H1 (cell line): ENCODE results near the gene IAH1. TPM values are rescaled to one million over a fixed set of nuclear protein-coding genes. Genes with fewer than 3 reads are reported as not detected.

Experiments used
- CTCF ChIA-PET: fragments of 300-600 bp; sonication (Branson Sonifier 250); formaldehyde crosslinking; loops from one replicate; lab custom pipeline; 2021; ENCODE audit not compliant: partially characterized antibody; lab: Charles Lee
- POLR2A ChIA-PET: fragments of 300-600 bp; sonication (Branson Sonifier 250); formaldehyde crosslinking; loops from one replicate; lab custom pipeline; 2021; ENCODE audit warnings: inconsistent platforms; ENCODE audit not compliant: partially characterized antibody; lab: Charles Lee
- DNase-seq, 2 experiments: peaks; one replicate each; pipeline versions ENCODE4 v3.0.0 to v3.0.0-alpha.2; 2010 to 2022; ENCODE audit warnings: low spot score in 2 of 2, low read depth in 1 of 2, mixed read lengths in 1 of 2
- FAIRE-seq: peaks from 2 replicates; lab custom pipeline; 2011; peaks lifted over from hg19 to GRCh38; lab: Jason Lieb, UNC
- H2AFZ ChIP-seq: 2 replicates; pipeline ENCODE4 v1.8.1; 2012; ENCODE audit warnings: low read length, inconsistent platforms
- H2AK5ac ChIP-seq: 2 replicates; pipeline ENCODE4 v1.6.1; 2013; ENCODE audit warnings: low read depth, low read length
- H2BK120ac ChIP-seq: replicated peaks from 2 replicates; pipeline ENCODE3; 2013; ENCODE audit warnings: low read depth, low read length, inconsistent platforms
- H2BK12ac ChIP-seq: 2 replicates; pipeline ENCODE4 v1.6.1; 2013; ENCODE audit warnings: low read depth, low read length
- H2BK15ac ChIP-seq: 2 replicates; pipeline ENCODE4 v1.6.1; 2013; ENCODE audit warnings: low read length
- H2BK20ac ChIP-seq: 2 replicates; pipeline ENCODE4 v1.6.1; 2013; ENCODE audit warnings: low read length
- H2BK5ac ChIP-seq: 2 replicates; pipeline ENCODE4 v1.6.1; 2013; ENCODE audit warnings: low read depth, low read length
- H3K14ac ChIP-seq: 2 replicates; pipeline ENCODE4 v1.6.1; 2013; ENCODE audit warnings: inconsistent platforms; ENCODE audit not compliant: insufficient read length
- H3K18ac ChIP-seq: 2 replicates; pipeline ENCODE4 v1.6.1; 2013; ENCODE audit warnings: low read length; ENCODE audit errors: extremely low read depth
- H3K23ac ChIP-seq: 2 replicates; pipeline ENCODE4 v1.6.1; 2013; ENCODE audit warnings: inconsistent platforms; ENCODE audit not compliant: insufficient read length
- H3K23me2 ChIP-seq: 2 replicates; pipeline ENCODE4 v1.6.1; 2013; ENCODE audit warnings: low read depth, low read length
- H3K27ac ChIP-seq: 2 replicates; pipeline ENCODE4 v1.6.1; 2011; ENCODE audit warnings: low read depth, low read length, inconsistent platforms
- H3K27me3 ChIP-seq, 4 experiments: replicated peaks in 1 of 4; 1 replicate in 1 of 4; 2 replicates in 3 of 4; pipeline versions ENCODE4 v1.6.1 to v1.8.1; 2011 to 2013; ENCODE audit warnings: low read length in 3 of 4, mild to moderate bottlenecking in 3 of 4, inconsistent platforms in 2 of 4, mixed read lengths in 2 of 4, moderate library complexity in 1 of 4; ENCODE audit not compliant: control insufficient read depth in 3 of 4, insufficient read depth in 3 of 4; ENCODE audit errors: extremely low read depth in 1 of 4
- H3K36me3 ChIP-seq, 4 experiments: 2 replicates each; pipeline versions ENCODE4 v1.6.1 to v1.8.1; 2011 to 2013; ENCODE audit warnings: mild to moderate bottlenecking in 4 of 4, low read length in 3 of 4, moderate library complexity in 2 of 4, control low read depth in 1 of 4, inconsistent platforms in 1 of 4; ENCODE audit not compliant: insufficient read depth in 4 of 4, control insufficient read depth in 2 of 4
- H3K4ac ChIP-seq: replicated peaks from 2 replicates; pipeline ENCODE3; 2013; ENCODE audit warnings: low read length, low read depth, mixed read lengths, inconsistent platforms; ENCODE audit not compliant: insufficient read length
- H3K4me1 ChIP-seq, 4 experiments: replicated peaks in 1 of 4; 1 replicate in 1 of 4; 2 replicates in 3 of 4; pipeline versions ENCODE4 v1.6.1 to v1.8.1; 2011 to 2013; ENCODE audit warnings: low read length in 3 of 4, inconsistent platforms in 2 of 4, mixed read lengths in 1 of 4; ENCODE audit not compliant: insufficient read depth in 4 of 4, control insufficient read depth in 3 of 4
- H3K4me2 ChIP-seq, 2 experiments: 2 replicates each; pipeline versions ENCODE4 v1.6.1 to v1.8.1; 2011 to 2013; ENCODE audit warnings: low read depth in 2 of 2, low read length in 2 of 2, control low read depth in 1 of 2, inconsistent platforms in 1 of 2, mild to moderate bottlenecking in 1 of 2; ENCODE audit not compliant: insufficient read depth in 1 of 2
- H3K4me3 ChIP-seq, 4 experiments: fragments of 200-600, 300-600 bp in 1 of 4; sonication (generic), shearing (Covaris generic), sonication (Bioruptor Twin) in 1 of 4; 2 replicates each; pipeline versions ENCODE4 v1.5.1 to v1.8.1; 2011 to 2016; ENCODE audit warnings: low read length in 4 of 4, low read depth in 3 of 4, control low read depth in 2 of 4, inconsistent platforms in 2 of 4, mild to moderate bottlenecking in 2 of 4, mixed read lengths in 1 of 4, moderate library complexity in 1 of 4; ENCODE audit not compliant: insufficient read depth in 2 of 4; ENCODE audit errors: extremely low read depth in 1 of 4
- H3K56ac ChIP-seq: replicated peaks from 2 replicates; pipeline ENCODE3; 2013; ENCODE audit warnings: low read depth, mild to moderate bottlenecking, mixed read lengths, low read length, inconsistent platforms; ENCODE audit not compliant: insufficient read length
- H3K79me1 ChIP-seq: 2 replicates; pipeline ENCODE4 v1.6.1; 2013; ENCODE audit warnings: low read depth, low read length, control low read depth
- H3K79me2 ChIP-seq, 2 experiments: 2 replicates each; pipeline versions ENCODE4 v1.6.1 to v1.8.1; 2012 to 2013; ENCODE audit warnings: low read length in 2 of 2, mild to moderate bottlenecking in 2 of 2, inconsistent platforms in 1 of 2; ENCODE audit not compliant: insufficient read depth in 2 of 2, control insufficient read depth in 1 of 2
- H3K9ac ChIP-seq, 4 experiments: replicated peaks in 1 of 4; 1 replicate in 1 of 4; 2 replicates in 3 of 4; pipeline versions ENCODE4 v1.6.1 to v1.8.1; 2011 to 2013; ENCODE audit warnings: low read depth in 3 of 4, low read length in 3 of 4, control low read depth in 2 of 4, mild to moderate bottlenecking in 2 of 4, moderate library complexity in 2 of 4, inconsistent platforms in 1 of 4; ENCODE audit errors: extremely low read depth in 1 of 4
- H3K9me3 ChIP-seq, 2 experiments: 2 replicates each; pipeline versions ENCODE4 v1.6.1 to v1.8.1; 2012 to 2013; ENCODE audit warnings: mild to moderate bottlenecking in 2 of 2, moderate library complexity in 2 of 2, control low read depth in 1 of 2, inconsistent platforms in 1 of 2, low read depth in 1 of 2, low read length in 1 of 2, mixed read lengths in 1 of 2; ENCODE audit not compliant: insufficient read depth in 2 of 2
- H4K20me1 ChIP-seq, 2 experiments: replicated peaks in 1 of 2; 2 replicates each; pipeline versions ENCODE3 to v1.8.1; 2011 to 2013; ENCODE audit warnings: inconsistent platforms in 2 of 2, low read length in 2 of 2, mild to moderate bottlenecking in 1 of 2; ENCODE audit not compliant: insufficient read depth in 2 of 2, control insufficient read depth in 1 of 2
- H4K5ac ChIP-seq: 2 replicates; pipeline ENCODE4 v1.6.1; 2013; ENCODE audit warnings: low read length, low read depth, mixed read lengths, inconsistent platforms; ENCODE audit not compliant: insufficient read length
- H4K8ac ChIP-seq: 2 replicates; pipeline ENCODE4 v1.8.0; 2013; ENCODE audit warnings: mild to moderate bottlenecking, moderate library complexity, low read length, inconsistent platforms; ENCODE audit not compliant: insufficient read depth; ENCODE audit errors: extremely low read depth
- H4K91ac ChIP-seq: replicated peaks from 2 replicates; pipeline ENCODE3; 2013; ENCODE audit warnings: low read length, mixed read lengths, inconsistent platforms; ENCODE audit not compliant: insufficient read length
- ATF3 ChIP-seq: IDR thresholded peaks from 2 replicates; pipeline ENCODE4 v1.6.1; 2011; ENCODE audit warnings: low read depth, mild to moderate bottlenecking, low read length; ENCODE audit not compliant: insufficient read depth
- BRCA1 ChIP-seq: IDR thresholded peaks from 2 replicates; pipeline ENCODE4 v1.6.1; 2012; ENCODE audit warnings: low read depth, low read length, improper control_type of control experiment
- CTBP2 ChIP-seq: IDR thresholded peaks from 2 replicates; pipeline ENCODE4 v1.7.0; 2011; ENCODE audit warnings: borderline replicate concordance, mild to moderate bottlenecking, moderate library complexity, mixed read lengths, low read length; ENCODE audit not compliant: insufficient read depth, insufficient read length
- EZH2 ChIP-seq: fragments of 200-600 bp; sonication (generic); IDR thresholded peaks from 2 replicates; pipeline ENCODE4 v1.7.1; 2012; ENCODE audit warnings: low read depth, mild to moderate bottlenecking, moderate library complexity, low read length, inconsistent platforms; ENCODE audit not compliant: severe bottlenecking
- MAX ChIP-seq: IDR thresholded peaks from 2 replicates; pipeline ENCODE4 v1.6.1; 2012; ENCODE audit warnings: inconsistent platforms
- PHF8 ChIP-seq: fragments of 200-600 bp; sonication (generic); conservative IDR thresholded peaks from 2 replicates; pipeline ENCODE4 v1.7.1; 2012; ENCODE audit warnings: low read depth, mild to moderate bottlenecking, inconsistent platforms, low read length, moderate library complexity
- POLR2A ChIP-seq, 2 experiments: IDR thresholded peaks; 1 replicate in 1 of 2; 2 replicates in 1 of 2; pipeline ENCODE4 v1.6.1; 2011; ENCODE audit warnings: low read depth in 2 of 2, low read length in 2 of 2, mild to moderate bottlenecking in 2 of 2; ENCODE audit errors: control extremely low read depth in 1 of 2
- RAD21 ChIP-seq, 2 experiments: IDR thresholded peaks in 1 of 2; conservative IDR thresholded peaks in 1 of 2; 2 replicates each; pipeline ENCODE4 v1.6.1; 2011; ENCODE audit warnings: low read depth in 2 of 2, low read length in 2 of 2, improper control_type of control experiment in 1 of 2, inconsistent platforms in 1 of 2, mild to moderate bottlenecking in 1 of 2, moderate library complexity in 1 of 2
- RNF2 ChIP-seq: fragments of 200-900, 300-1000 bp; sonication (generic); IDR thresholded peaks from 2 replicates; pipeline ENCODE4 v1.7.1; 2016; ENCODE audit warnings: borderline replicate concordance, low read depth, mild to moderate bottlenecking, antibody characterized with exemption, low read length; ENCODE audit not compliant: poor library complexity, severe bottlenecking; ENCODE audit errors: missing control alignments
- SP2 ChIP-seq: IDR thresholded peaks from 2 replicates; pipeline ENCODE4 v1.6.1; 2012; ENCODE audit warnings: mild to moderate bottlenecking, low read length, inconsistent platforms
- SUZ12 ChIP-seq: fragments of 200-600 bp; sonication (generic); IDR thresholded peaks from 2 replicates; pipeline ENCODE4 v1.6.1; 2012; ENCODE audit warnings: mild to moderate bottlenecking, inconsistent platforms, low read length, moderate library complexity, mixed read lengths
- TAF1 ChIP-seq: IDR thresholded peaks from 2 replicates; pipeline ENCODE4 v1.6.1; 2011; ENCODE audit warnings: mild to moderate bottlenecking, low read depth, low read length
- ZNF274 ChIP-seq: IDR thresholded peaks from 2 replicates; pipeline ENCODE4 v1.7.0; 2012; ENCODE audit warnings: low read length, borderline replicate concordance; ENCODE audit errors: extremely low read depth
- WGBS, 2 experiments: shearing (Covaris generic) in 1 of 2; methylation state at CpG; one replicate each; pipeline versions ENCODE4 v1.1.6 to v1.1.7; 2013 to 2015; ENCODE audit warnings: low lambda C conversion rate in 2 of 2, mixed read lengths in 2 of 2, inconsistent platforms in 1 of 2, low coverage in 1 of 2, missing lambda C conversion rate in 1 of 2; ENCODE audit not compliant: insufficient replicate concordance in 2 of 2, insufficient coverage in 1 of 2, insufficient read length in 1 of 2; ENCODE audit errors: extremely low coverage in 1 of 2, missing lambda C conversion rate in 1 of 2; 5-methylcytosine and 5-hydroxymethylcytosine counted together
- polyA plus RNA-seq, 7 experiments: library from polyadenylated mRNA; depleted of rRNA in 3 of 7; stranded (reverse) in 5 of 7; unstranded in 2 of 7; fragments of >200 nt in 5 of 7; fragments of 200-250 nt in 2 of 7; gene quantifications; 1 replicate in 5 of 7; 2 replicates in 1 of 7; 4 replicates in 1 of 7; pipeline versions ENCODE4 v1.2.1 to v1.2.3, GENCODE V29; 2011 to 2013; ENCODE audit warnings: missing spikeins in 2 of 7, mixed read lengths in 2 of 7
- total RNA-seq: library from RNA; stranded (reverse); fragmentation: NEBNext Ultra II Directional; extraction: Animal tissue kit (Norgen Biotek cat#: 25700); gene quantifications from 2 replicates; pipeline ENCODE4 v1.2.1, GENCODE V29; 2021

Gene IAH1
- total and polyA plus RNA-seq, 2 of the 8 experiments (the other 6 are each of a cell fraction or from before 2014, with no cell fraction given), result 15.1 to 21.5 TPM

GRCh38 chr2:9477914-9478313 lies 3.6 kb downstream of the IAH1 start:
- H3K9ac ChIP-seq, result no peak overlapping the region
- no peak overlapping the region for H2AK5ac ChIP-seq
- H3K4me1 ChIP-seq, result peaks cover 0 to 4% (median 2%) of the 10 kb centered on the region in 4 experiments; a peak in 2 of 7 replicates
- no peak overlapping the region for H2AFZ ChIP-seq
- H3K23ac ChIP-seq, result no peak overlapping the region
- H3K56ac ChIP-seq, result no peak overlapping the region
- H2BK12ac ChIP-seq, result no peak overlapping the region
- no peak overlapping the region for H2BK5ac ChIP-seq
- no peak overlapping the region for H3K4me3 ChIP-seq
- H3K79me1 ChIP-seq, result no peaks in the 10 kb centered on the region
- H3K9me3 ChIP-seq, result peaks cover 5% of the 10 kb centered on the region in 2 experiments; a peak in 3 of 4 replicates
- no peak overlapping the region for H3K14ac ChIP-seq
- no peaks in the 10 kb centered on the region for H4K20me1 ChIP-seq
- POLR2A ChIA-PET, result no interaction called here
- no peak overlapping the region for H4K5ac ChIP-seq
- no peak overlapping the region for H2BK20ac ChIP-seq
- 91% methylated on average over 7 of the region's 7 CpGs; no CpG with 5 or more reads in 1 of the 2 experiments for WGBS, 2 experiments
- H2BK15ac ChIP-seq, result no peak overlapping the region
- no peak overlapping the region for H4K91ac ChIP-seq
- no peak overlapping the region for H2BK120ac ChIP-seq
- peaks cover 0 to 6% (median 1%) of the 10 kb centered on the region in 4 experiments; a peak in 2 of 8 replicates for H3K36me3 ChIP-seq
- DNase-seq, result no peak
- peaks cover 11% of the 10 kb centered on the region for H3K23me2 ChIP-seq
- TF ChIP-seq MAX (no peak), TAF1 (no peak), SP2 (no peak), SUZ12 (no peak), RNF2 (no peak), RAD21 (IDR thresholded peaks at IDR 0.05 in 1 of 2, conservative IDR thresholded peaks at IDR 0.05 in 1 of 2; ENCODE audit: low read depth in 2 of 2, low read length in 2 of 2) (no peak), CTBP2 (no peak), PHF8 (no peak), BRCA1 (no peak), POLR2A (IDR thresholded peaks at IDR 0.05; ENCODE audit: control extremely low read depth in 1 of 2, low read depth in 2 of 2, low read length in 2 of 2) (no peak), ATF3 (no peak), EZH2 (no peak), ZNF274 (no peak)
- H3K79me2 ChIP-seq, result no peaks in the 10 kb centered on the region
- no peak for FAIRE-seq
- no peak overlapping the region for H3K4ac ChIP-seq
- no peak overlapping the region for H3K4me2 ChIP-seq
- peaks cover 0 to 2% (median 0%) of the 10 kb centered on the region in 4 experiments; a peak in 2 of 7 replicates for H3K27me3 ChIP-seq
- H4K8ac ChIP-seq, result no peak overlapping the region; the same call in 1 of the 2 replicates
- no peak overlapping the region for H3K18ac ChIP-seq
- H3K27ac ChIP-seq, result no peak overlapping the region
- CTCF ChIA-PET, result no interaction called here
